CD1c-positive myeloid dendritic cell (primary cell): ENCODE results near the gene PRAMEF2.
"Not testable (repeated sequence)": the region's sequence is repeated elsewhere in the genome, so short reads cannot be mapped to it uniquely, and the experiment has no call there.

Experiments used
- DNase-seq: peaks from one replicate; pipeline ENCODE4 v3.0.0-alpha.2; 2016; ENCODE audit errors: extremely low spot score

The PRAMEF2 gene, protein sequence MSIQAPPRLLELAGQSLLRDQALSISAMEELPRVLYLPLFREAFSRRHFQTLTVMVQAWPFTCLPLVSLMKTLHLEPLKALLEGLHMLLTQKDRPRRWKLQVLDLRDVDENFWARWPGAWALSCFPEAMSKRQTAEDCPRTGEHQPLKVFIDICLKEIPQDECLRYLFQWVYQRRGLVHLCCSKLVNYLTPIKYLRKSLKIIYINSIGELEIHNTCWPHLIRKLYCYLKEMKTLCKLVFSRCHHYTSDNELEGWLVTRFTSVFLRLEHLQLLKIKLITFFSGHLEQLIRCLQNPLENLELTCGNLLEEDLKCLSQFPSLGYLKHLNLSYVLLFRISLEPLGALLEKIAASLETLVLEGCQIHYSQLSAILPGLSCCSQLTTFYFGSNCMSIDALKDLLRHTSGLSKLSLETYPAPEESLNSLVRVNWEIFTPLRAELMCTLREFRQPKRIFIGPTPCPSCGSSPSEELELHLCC

DNA sequence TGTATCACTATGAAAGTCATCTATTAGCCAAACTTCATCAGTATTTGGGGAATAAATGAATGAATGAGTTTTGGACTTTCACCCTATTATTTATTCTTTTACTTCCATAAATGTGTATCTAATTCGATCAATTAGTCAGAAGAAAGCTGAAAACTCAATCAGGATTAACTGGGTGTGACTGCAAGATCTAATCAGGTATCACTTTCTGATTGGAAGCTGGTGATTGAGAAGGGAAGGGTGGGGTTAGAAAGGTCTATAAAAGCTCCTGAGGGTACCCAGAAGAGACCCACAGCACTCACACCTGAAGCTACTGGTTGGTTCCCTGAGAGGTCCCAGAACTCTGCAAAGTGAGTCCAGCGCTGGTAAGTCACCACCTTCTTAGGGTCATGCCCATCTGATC is at the start of gene PRAMEF2:
TSS of gene PRAMEF2 (plus strand) at position 301 of the 400 bp plus-strand sequence. CDS start 1,924 bp downstream, outside the sequence.
- not testable (repeated sequence) for DNase-seq

DNA sequence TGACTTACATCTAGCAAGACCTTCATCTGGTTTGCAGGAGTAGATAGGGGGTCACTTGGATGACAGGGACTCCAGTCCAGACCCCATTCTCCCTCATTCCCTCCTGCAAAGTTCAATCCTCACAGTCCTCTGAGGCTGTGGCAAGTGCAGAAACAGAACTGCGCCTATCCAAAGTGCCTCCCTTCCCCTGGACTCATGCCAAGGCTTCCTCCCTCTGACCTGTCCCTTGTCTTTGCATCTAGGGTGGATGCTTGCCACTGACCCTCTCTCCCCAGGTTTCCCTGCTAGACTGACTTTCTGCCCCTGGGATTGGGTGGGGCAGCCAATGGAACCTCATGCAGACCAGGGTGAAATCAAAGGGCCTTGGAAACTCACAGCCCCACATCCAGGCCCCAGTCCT is 47.0 kb upstream of the PRAMEF2 start:
- no peak for DNase-seq

DNA sequence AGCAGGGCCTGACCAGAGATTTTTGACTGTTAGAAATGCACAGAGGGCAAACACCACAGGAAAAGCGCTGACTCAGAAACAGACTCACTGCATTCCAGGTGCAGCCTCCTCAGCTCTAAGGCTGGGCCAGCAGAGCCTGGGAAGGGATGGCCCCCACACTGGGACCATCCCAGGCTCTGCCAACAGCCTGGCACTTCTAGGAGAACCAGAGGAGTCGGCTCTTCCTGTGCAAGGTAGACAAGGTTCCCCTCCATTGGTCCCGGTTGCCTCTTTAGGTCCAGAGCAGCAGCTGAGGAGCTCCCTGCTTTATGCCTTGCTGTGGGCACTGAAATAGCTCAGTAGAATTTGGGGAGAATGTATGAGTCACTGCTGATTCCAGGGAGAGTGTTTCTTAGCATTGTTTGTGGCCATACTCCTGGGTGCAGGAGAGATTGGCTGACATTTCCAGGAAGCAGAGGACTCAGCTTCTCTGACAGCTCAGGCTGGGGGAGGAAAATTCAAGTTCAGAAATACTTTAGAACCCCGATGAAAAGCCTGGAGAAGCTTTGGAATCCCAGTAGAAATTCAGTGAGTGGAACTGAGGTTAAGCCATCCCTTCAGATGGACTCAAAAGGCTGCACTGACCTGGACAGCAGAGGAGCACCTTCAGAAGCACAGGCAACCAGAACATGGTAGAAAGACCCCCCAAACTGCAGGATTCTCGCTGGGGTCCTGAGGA is 46.0 kb upstream of the PRAMEF2 start:
- DNase-seq: no peak

DNA sequence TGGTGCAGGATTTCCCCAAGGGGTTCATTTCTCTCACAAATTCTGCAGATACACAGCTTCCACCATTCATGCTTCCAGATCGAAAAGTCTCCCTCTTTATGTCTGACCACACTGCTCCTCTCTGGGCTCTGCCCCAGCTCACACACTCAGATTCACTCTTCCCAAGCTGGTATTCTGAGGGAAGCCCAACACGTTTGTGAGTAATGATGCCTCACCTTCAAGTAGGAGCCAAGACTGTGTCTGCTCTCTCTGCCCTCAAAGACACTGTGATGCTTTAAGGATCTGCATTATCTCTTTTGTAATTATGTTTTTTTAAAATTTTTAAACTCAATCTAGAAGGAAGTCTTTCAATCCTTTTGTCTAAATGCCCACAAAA is 45.5 kb upstream of the PRAMEF2 start:
- no peak for DNase-seq

DNA sequence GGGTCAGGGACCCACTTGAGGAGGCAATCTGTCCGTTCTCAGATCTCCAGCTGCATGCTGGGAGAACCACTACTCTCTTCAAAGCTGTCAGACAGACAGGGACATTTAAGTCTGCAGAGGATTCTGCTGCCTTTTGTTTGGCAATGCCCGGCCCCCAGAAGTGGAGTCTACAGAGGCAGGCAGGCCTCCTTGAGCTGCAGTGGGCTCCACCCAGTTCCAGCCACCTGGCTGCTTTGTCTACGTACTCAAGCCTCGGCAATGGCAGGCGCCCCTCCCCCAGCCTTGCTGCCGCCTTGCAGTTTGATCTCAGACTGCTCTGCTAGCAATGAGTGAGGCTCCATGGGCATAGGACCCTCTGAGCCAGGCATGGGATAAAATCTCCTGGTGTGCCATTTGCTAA is 37.8 kb upstream of the PRAMEF2 start:
- not testable (repeated sequence) for DNase-seq

DNA sequence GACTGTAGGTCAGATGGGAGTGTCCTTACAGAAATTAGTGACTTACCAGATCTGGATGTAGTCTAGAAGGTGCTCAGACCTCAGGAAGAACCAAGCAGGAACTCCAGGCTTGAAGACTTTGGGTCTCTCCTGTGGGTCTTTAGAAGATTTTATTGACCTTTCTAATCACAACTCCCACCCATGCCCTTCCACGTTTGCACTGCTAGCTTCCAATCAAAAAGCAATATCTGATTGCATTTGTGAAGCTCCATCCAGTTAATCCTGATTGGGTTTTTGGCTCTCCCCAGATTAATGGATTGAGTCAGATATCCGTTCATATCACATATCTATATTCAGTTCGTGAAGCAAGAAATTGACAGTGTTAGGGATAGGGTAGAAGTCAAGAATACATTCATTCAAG is 25.6 kb upstream of the PRAMEF2 start, which contains the start of gene PRAMEF11:
TSS of gene PRAMEF11 (minus strand) at position 101 of the 400 bp plus-strand sequence. CDS start 2,621 bp downstream, outside the sequence.
- not testable (repeated sequence) for DNase-seq

DNA sequence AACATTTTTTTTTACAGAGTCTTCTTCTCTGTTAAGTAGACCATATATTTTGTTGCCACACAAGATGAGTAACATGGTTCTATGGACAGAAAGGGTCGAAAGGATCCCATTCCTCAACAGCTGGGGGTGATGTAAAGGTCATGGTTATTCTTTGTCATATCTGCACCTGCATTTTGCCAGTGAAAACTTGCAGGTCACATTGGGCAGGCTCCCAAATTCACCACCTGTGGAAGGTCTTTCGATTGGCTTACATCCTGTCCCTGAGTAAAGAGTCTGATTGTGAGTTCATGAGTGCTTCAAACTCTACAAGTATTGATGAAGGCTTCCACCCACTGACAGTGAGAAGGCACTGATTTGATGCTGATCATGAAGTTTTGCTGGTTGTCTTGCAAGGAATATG is 23.6 kb upstream of the PRAMEF2 start:
- not testable (repeated sequence) for DNase-seq

DNA sequence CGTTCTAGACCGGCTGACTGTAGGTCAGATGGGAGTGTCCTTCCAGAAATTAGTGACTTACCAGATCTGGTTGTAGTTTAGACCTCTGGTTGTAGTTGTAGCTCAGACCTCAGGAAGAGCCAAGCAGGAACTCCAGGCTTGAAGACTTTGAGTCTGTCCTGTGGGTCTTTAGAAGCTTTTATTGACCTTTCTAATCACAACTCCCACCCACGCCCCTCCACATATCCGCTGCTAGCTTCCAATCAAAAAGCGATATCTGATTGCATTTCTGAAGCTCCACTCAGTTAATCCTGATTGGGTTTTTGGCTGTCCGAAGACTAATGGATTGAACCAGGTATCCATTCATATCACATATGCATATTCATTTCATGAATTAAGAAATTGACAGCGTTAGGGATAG is 8.3 kb upstream of the PRAMEF2 start, which contains the start of gene HNRNPCL1:
TSS of gene HNRNPCL1 (minus strand) at position 101 of the 400 bp plus-strand sequence. CDS start 431 bp downstream, outside the sequence.
- not testable (repeated sequence) for DNase-seq

DNA sequence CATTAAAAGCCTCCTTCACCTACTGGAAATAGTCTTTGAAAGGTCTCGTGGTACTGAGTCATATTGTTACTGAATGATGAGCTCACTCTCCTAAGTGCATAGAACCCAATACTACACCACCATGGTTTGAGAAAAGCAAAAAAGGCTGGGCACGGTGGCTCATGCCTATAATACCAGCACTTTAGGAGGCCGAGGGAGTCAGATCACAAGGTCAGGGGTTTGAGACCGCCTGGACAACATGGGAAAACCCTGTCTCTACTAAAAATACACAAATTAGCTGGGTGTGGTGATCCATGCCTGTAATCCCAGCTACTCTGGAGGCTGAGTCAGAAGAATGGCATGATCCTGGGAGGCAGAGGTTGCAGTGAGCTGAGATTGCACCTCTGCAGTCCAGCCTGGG is 5.1 kb upstream of the PRAMEF2 start:
- DNase-seq: no peak

DNA sequence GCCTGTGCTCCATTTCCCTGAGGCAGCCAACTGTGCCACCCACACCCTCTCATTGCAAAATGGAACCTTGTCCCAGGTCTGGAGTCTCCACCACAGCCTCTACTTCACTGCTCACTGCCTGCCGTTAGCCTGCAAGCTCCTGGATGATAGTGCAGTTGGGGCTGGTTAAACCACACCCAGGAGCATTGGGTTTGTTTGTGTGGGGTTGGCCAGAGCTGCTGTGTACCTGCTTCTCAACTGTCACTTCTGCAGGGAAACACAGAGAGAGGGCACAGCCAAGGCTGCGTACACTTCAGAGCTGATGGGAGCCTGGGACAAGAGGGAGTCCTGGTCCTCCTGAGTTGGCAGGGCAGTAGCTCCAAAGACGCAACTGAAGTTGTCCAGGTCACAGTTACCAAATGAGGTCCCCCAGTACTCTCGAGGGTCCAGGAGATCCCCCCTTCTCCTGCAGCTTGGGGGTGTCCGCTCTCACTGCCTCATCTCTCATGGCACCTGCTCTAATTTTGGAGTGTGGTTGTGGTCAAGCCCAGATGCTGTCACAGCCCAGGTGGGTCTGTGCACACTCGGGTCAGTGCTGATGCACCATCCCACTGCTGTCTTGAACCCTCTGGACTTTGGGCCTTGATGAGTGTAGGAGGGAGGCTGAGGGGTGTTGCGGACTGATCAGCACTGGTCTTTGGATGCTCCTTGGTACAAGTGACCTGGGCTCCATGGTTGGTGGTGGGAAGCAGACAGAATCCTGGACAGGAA is 6.4 kb downstream of the PRAMEF2 start:
- DNase-seq: not testable (repeated sequence)

DNA sequence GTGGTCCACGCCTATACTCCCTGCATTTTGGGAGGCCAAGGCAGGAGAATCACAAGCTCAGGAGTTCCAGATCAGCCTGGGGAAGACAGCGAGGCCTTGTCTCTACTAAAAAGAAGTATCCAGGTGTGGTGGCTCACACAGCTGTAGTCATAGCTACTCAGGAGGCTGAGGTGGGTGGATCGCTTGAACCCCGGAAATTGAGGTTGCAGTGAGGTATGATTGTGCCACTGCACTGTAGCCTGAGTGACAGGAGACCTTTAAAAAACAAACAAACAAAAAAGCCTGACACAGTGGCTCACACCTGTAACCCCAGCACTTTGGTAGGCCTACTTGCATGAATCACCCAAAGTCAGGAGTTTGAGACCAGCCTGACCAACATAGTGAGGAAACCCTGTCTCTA is 21.6 kb downstream of the PRAMEF2 start:
- DNase-seq: not testable (repeated sequence)

DNA sequence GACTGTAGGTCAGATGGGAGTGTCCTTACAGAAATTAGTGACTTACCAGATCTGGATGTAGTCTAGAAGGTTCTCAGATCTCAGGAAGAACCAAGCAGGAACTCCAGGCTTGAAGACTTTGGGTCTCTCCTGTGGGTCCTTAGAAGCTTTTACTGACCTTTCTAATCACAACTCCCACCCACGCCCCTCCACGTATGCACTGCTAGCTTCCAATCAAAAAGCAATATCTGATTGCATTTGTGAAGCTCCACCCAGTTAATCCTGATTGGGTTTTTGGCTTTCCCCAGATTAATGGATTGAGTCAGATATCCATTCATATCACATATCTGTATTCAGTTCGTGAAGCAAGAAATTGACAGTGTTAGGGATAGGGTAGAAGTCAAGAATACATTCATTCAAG is 29.2 kb downstream of the PRAMEF2 start, which contains the start of gene PRAMEF4:
TSS of gene PRAMEF4 (minus strand) at position 101 of the 400 bp plus-strand sequence. CDS start 2,807 bp downstream, outside the sequence.
- not testable (repeated sequence) for DNase-seq

DNA sequence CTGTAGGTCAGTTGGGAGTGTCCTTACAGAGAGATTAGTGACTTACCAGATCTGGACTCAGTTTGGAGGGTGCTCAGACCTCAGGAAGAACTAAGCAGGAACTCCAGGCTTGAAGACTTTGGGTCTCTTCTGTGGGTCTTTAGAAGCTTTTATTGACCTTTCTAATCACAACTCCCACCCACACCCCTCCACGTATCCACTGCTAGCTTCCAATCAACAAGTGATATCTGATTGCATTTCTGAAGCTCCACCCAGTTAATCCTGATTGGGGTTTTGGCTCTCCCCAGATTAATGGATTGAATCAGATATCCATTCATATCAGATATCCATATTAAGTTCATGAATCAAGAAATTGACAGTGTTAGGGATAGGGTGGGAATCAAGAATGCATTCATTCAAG is 41.3 kb downstream of the PRAMEF2 start, which contains the start of gene PRAMEF10:
TSS of gene PRAMEF10 (minus strand) at position 101 of the 400 bp plus-strand sequence. CDS start 2,423 bp downstream, outside the sequence.
- DNase-seq: not testable (repeated sequence)

DNA sequence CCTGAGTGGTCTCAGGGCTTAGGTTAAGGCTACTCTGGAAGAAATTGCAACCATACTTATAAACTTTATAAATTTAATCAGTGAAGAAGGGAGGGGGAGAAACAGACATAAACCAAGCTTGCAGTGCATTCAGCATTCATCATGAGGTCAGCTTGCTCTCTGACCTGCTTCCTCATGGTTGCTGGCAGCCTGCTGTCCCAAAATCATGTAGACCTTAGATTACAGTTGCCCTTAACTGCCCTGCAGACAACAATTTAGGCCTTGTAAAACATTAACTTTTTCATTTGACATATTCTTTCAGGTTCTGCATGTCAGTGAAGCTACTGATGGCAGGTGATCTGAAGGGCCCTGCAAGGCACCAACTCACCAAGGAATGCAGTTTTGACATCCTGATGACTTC is 42.3 kb downstream of the PRAMEF2 start:
- DNase-seq: not testable (repeated sequence)

DNA sequence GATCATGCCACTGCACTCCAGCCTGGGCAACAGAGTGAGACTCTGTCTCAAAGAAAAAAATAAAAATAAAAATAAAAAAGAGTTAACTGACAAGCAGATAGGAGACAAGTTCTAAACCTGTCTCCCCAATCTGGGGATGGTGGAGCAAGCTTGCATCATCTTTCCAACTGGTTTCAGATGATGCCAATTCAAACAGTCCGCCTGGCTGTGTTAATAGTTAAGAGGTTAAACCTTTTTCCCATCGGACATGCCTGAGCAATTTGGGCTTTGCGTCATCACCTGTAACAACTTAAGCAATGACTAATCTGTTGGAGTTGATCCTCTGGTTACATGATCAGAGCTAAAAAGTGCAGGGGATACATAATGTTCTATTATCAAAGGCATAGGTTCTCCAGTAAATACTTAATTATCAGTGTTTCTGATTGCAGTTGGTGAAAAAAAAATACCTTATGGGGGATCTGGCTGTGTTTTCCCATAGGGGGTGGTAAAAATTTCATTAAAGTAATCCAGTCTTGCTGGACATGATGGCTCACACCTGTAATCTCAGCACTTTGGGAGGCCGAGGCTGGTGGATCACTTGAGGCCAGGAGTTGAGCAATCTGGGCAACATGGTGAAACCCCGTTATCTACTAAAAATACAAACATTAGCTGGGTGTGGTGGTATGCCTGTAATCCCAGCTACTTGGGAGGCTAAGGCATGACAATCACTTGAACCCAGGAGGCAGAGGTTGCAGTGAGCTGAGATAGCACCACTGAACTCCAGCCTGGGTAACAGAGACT is 47.1 kb downstream of the PRAMEF2 start:
- not testable (repeated sequence) for DNase-seq
